MM.1S (cell line): ENCODE data around the gene METAP1D.

Experiments used
- EZH2 ChIP-seq: fragments of 300-600 bp; sonication (generic); optimal IDR thresholded peaks from 2 replicates; pipeline ENCODE3; 2017; ENCODE audit warnings: low read depth, mild to moderate bottlenecking, antibody characterized with exemption, low read length, mixed read lengths
- TF ChIP-seq, protein P1 (sequence below): fragments of 300-600 bp; sonication (generic); IDR thresholded peaks from 2 replicates; pipeline ENCODE4 v1.5.1; 2016; ENCODE audit warnings: antibody characterized with exemption, low read length, mixed read lengths

GRCh38 chr2:172084645-172085459 is 85.1 kb downstream of the METAP1D start:
- TF ChIP-seq, protein P1, sequence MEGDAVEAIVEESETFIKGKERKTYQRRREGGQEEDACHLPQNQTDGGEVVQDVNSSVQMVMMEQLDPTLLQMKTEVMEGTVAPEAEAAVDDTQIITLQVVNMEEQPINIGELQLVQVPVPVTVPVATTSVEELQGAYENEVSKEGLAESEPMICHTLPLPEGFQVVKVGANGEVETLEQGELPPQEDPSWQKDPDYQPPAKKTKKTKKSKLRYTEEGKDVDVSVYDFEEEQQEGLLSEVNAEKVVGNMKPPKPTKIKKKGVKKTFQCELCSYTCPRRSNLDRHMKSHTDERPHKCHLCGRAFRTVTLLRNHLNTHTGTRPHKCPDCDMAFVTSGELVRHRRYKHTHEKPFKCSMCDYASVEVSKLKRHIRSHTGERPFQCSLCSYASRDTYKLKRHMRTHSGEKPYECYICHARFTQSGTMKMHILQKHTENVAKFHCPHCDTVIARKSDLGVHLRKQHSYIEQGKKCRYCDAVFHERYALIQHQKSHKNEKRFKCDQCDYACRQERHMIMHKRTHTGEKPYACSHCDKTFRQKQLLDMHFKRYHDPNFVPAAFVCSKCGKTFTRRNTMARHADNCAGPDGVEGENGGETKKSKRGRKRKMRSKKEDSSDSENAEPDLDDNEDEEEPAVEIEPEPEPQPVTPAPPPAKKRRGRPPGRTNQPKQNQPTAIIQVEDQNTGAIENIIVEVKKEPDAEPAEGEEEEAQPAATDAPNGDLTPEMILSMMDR, result no peak
- no peak for TF ChIP-seq EZH2
